Activated naive CD4-positive, alpha-beta T cell (primary cell): ENCODE measurements around the gene DNAAF9.

Source experiments
- DNase-seq, 4 experiments: peaks; one replicate each; lab custom pipeline; 2025; lab: John Stamatoyannopoulos, UW

Gene DNAAF9

GRCh38 chr20:3371754-3372153 is 35.7 kb downstream of the DNAAF9 start:
- DNase-seq, result no peak

- no peak for DNase-seq
Measured at GRCh38 chr20:3367089-3367488, 40.4 kb downstream of the DNAAF9 start.

GRCh38 chr20:3364323-3365013 is 43.0 kb downstream of the DNAAF9 start:
- DNase-seq, result no peak

GRCh38 chr20:3360752-3361151 is 46.7 kb downstream of the DNAAF9 start:
- no peak for DNase-seq

- no peak for DNase-seq
Measured at GRCh38 chr20:3358676-3359340, 48.7 kb downstream of the DNAAF9 start.
